Mesothelial cell of epicardium (in vitro differentiated cells): Measurements from ENCODE around the gene TIMM50. TPM values are rescaled to one million over a fixed set of nuclear protein-coding genes. Genes with fewer than 3 reads are reported as not detected.

Source experiments
- DNase-seq, 2 experiments: peaks; one replicate each; pipeline ENCODE4 v3.0.0; 2021; ENCODE audit warnings: low spot score in 2 of 2; ENCODE audit not compliant: unreplicated experiment in 2 of 2
- H3K27ac Mint-ChIP-seq: 2 replicates; pipeline ENCODE4 v1.8.0; 2021; ENCODE audit warnings: mixed read lengths
- H3K27me3 Mint-ChIP-seq: 2 replicates; pipeline ENCODE4 v1.8.0; 2021; ENCODE audit warnings: low read depth, mixed read lengths
- H3K36me3 Mint-ChIP-seq: 2 replicates; pipeline ENCODE4 v1.8.0; 2021; ENCODE audit warnings: mixed read lengths
- H3K4me1 Mint-ChIP-seq: 2 replicates; pipeline ENCODE4 v1.8.0; 2021; ENCODE audit warnings: mixed read lengths
- H3K4me3 Mint-ChIP-seq: 2 replicates; pipeline ENCODE4 v1.8.0; 2021; ENCODE audit warnings: mild to moderate bottlenecking, moderate library complexity, mixed read lengths
- H3K9me3 Mint-ChIP-seq: 2 replicates; pipeline ENCODE4 v1.8.0; 2021; ENCODE audit warnings: mixed read lengths
- CTCF ChIP-seq: fragments of 200-600 bp; sonication (generic); IDR thresholded peaks from one replicate; pipeline ENCODE4 v1.5.0; 2021; ENCODE audit warnings: antibody characterized with exemption; ENCODE audit not compliant: unreplicated experiment
- total RNA-seq: library from RNA; stranded (reverse); gene quantifications from 3 replicates; pipeline ENCODE4 v1.2.1, GENCODE V29; 2021

TIMM50 gene
- total RNA-seq, 1 donor from 2014 or later, result 70.7 TPM

GRCh38 chr19:39496063-39496462, 15.4 kb downstream of the TIMM50 start:
- Mint-ChIP-seq H3K4me1 (peaks cover 14% of the 10 kb centered on the region), H3K27me3 (peaks cover 56% of the 10 kb centered on the region), H3K36me3 (peaks cover 3% of the 10 kb centered on the region), H3K9me3 (no peaks in the 10 kb centered on the region), H3K27ac (no peak overlapping the region), H3K4me3 (no peak overlapping the region)
- DNase-seq, result no peak
- no peak for TF ChIP-seq CTCF

- Mint-ChIP-seq H3K9me3 (no peaks in the 10 kb centered on the region), H3K36me3 (peaks cover 3% of the 10 kb centered on the region), H3K4me1 (peaks cover 14% of the 10 kb centered on the region), H3K27ac (no peak overlapping the region), H3K27me3 (peaks cover 70% of the 10 kb centered on the region), H3K4me3 (no peak overlapping the region)
- TF ChIP-seq CTCF, result no peak
- DNase-seq, result no peak
Measured at GRCh38 chr19:39497701-39497995, 17.0 kb downstream of the TIMM50 start.

GRCh38 chr19:39497996-39498797, 17.6 kb downstream of the TIMM50 start:
- Mint-ChIP-seq H3K4me3 (peak overlapping the region; percentile 45), H3K9me3 (no peaks in the 10 kb centered on the region), H3K27me3 (peaks cover 74% of the 10 kb centered on the region), H3K4me1 (peaks cover 14% of the 10 kb centered on the region), H3K36me3 (no peaks in the 10 kb centered on the region), H3K27ac (no peak overlapping the region)
- peak in 1 of 2 experiments; percentile 56 for DNase-seq
- TF ChIP-seq CTCF, result no peak

GRCh38 chr19:39498798-39499642, 18.4 kb downstream of the TIMM50 start, which contains the start of gene DLL3:
DLL3 (plus strand) TSS chr19:39498947; CDS start chr19:39498975, 28 bp downstream.
- DNase-seq, result no peak
- peaks cover 14% of the 10 kb centered on the region for H3K4me1 Mint-ChIP-seq
- no peaks in the 10 kb centered on the region for H3K36me3 Mint-ChIP-seq
- no peak for TF ChIP-seq CTCF
- H3K27me3 Mint-ChIP-seq, result peaks cover 83% of the 10 kb centered on the region
- peak within 1 kb of the TSS; percentile 45 for H3K4me3 Mint-ChIP-seq
- no peak within 1 kb of the TSS for H3K27ac Mint-ChIP-seq
- no peaks in the 10 kb centered on the region for H3K9me3 Mint-ChIP-seq

GRCh38 chr19:39499932-39500331, 19.3 kb downstream of the TIMM50 start:
- Mint-ChIP-seq H3K9me3 (no peaks in the 10 kb centered on the region), H3K27me3 (peaks cover 91% of the 10 kb centered on the region), H3K4me1 (peaks cover 14% of the 10 kb centered on the region), H3K27ac (no peak overlapping the region), H3K4me3 (peak overlapping the region; percentile 28), H3K36me3 (no peaks in the 10 kb centered on the region)
- no peak for DNase-seq
- no peak for TF ChIP-seq CTCF
